ENCODE results near the gene FRMD1.

The FRMD1 gene

DNA sequence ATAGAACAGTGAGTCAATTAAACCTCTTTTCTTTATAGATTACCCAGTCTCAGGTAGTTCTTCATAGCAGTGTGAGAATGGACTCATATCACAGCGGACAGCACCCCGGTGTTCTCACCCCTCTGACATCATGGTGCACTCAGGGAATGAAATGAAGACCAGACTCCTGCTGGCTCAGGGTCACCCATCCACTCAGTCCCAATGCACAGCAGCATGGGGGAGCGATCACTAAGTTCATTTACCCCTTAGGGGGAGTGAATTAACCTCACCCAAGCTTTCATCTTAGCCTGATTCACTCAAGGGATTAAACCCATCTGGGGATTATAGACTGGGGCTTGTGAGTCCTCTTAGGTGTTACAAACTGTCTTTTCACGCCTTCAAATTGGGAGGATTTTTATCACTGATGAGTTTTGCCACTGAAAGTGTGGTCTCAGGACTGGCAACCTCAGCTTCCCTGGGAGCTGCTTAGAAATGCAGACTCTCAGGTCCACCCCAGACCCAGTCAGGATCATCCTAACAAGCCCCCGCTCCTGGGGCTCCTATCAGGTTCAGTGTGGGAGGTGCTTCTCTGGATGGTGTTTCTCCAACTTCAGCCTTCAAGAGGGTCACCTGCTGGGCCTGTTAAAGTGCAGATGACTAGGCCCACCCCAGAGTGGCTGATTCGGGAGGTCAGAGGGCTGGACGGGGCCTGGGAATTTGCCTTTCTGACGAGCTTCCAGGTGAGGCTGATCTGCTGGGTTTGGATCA lies 44.3 kb upstream of the FRMD1 start:
- no peak for DNase-seq (ENCODE audit: extremely low read depth, low read depth)
- TF ChIP-seq, protein P1, sequence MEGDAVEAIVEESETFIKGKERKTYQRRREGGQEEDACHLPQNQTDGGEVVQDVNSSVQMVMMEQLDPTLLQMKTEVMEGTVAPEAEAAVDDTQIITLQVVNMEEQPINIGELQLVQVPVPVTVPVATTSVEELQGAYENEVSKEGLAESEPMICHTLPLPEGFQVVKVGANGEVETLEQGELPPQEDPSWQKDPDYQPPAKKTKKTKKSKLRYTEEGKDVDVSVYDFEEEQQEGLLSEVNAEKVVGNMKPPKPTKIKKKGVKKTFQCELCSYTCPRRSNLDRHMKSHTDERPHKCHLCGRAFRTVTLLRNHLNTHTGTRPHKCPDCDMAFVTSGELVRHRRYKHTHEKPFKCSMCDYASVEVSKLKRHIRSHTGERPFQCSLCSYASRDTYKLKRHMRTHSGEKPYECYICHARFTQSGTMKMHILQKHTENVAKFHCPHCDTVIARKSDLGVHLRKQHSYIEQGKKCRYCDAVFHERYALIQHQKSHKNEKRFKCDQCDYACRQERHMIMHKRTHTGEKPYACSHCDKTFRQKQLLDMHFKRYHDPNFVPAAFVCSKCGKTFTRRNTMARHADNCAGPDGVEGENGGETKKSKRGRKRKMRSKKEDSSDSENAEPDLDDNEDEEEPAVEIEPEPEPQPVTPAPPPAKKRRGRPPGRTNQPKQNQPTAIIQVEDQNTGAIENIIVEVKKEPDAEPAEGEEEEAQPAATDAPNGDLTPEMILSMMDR (IDR thresholded peaks at IDR 0.05; ENCODE audit: low read depth, low read length) = no peak

DNA sequence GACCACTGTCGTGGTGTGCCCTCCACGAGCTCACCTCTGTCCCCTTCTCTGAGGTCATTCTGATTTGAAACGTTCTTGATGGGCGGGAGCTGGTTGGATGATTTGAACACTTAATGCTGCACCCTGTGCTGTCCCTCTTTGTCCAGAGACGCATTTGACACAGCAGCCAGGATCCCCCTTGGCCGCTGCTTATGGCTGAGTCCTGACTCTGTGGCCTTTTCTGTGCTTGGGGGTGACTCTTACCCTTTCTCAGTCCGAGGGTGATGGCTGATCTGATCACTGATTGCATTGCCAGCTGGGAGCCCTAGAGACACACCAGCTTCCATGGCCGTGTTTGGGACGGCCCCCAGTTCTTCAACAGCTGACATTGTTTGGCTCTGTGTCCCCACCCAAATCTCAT lies 43.5 kb upstream of the FRMD1 start:
- TF ChIP-seq, protein P1 (IDR thresholded peaks at IDR 0.05; ENCODE audit: low read depth, low read length) = no peak
- no peak for DNase-seq (ENCODE audit: extremely low read depth, low read depth)

DNA sequence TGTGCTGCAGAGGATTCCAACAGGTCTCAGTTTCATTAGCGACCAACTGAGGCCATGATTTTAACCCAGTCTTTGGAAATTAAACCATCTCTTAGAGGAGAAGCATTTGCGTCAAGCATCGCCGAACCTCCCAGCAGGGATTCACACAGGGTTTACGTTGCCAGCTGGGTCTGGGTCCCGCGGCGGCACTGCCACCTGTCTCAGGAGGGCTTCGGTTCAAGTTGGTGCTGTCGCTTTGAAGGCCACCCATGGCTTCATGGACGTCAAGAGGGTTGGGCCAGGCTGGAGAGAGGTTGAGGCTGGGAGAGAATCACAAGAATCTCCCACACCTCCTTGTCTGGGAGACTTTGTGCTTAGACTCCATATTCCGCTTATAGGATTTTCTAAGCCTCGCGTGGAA lies 43.0 kb upstream of the FRMD1 start:
- DNase-seq (ENCODE audit: extremely low read depth, low read depth) = no peak
- TF ChIP-seq, protein P1 (IDR thresholded peaks at IDR 0.05; ENCODE audit: low read depth, low read length) = no peak

DNA sequence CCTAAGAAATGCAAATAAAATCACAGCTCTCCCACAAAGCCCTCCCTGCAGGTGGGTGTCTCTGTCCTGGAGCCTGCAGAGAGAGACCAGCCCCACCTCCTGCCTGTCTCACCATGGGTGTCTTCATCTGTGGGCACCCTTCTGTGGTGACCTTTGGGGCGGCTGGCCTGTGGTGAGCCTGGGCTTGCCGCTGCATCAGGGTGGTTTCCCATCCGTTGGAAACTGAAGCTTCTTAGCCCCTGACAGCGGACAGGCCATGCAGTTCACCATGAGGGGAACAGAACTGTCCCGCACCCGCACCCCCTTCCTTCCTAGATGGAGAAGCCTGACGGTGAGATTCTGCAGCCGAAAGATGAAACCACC lies 42.3 kb upstream of the FRMD1 start:
- DNase-seq (ENCODE audit: extremely low read depth, low read depth) = no peak
- TF ChIP-seq, protein P1 (IDR thresholded peaks at IDR 0.05; ENCODE audit: low read depth, low read length) = no peak

DNA sequence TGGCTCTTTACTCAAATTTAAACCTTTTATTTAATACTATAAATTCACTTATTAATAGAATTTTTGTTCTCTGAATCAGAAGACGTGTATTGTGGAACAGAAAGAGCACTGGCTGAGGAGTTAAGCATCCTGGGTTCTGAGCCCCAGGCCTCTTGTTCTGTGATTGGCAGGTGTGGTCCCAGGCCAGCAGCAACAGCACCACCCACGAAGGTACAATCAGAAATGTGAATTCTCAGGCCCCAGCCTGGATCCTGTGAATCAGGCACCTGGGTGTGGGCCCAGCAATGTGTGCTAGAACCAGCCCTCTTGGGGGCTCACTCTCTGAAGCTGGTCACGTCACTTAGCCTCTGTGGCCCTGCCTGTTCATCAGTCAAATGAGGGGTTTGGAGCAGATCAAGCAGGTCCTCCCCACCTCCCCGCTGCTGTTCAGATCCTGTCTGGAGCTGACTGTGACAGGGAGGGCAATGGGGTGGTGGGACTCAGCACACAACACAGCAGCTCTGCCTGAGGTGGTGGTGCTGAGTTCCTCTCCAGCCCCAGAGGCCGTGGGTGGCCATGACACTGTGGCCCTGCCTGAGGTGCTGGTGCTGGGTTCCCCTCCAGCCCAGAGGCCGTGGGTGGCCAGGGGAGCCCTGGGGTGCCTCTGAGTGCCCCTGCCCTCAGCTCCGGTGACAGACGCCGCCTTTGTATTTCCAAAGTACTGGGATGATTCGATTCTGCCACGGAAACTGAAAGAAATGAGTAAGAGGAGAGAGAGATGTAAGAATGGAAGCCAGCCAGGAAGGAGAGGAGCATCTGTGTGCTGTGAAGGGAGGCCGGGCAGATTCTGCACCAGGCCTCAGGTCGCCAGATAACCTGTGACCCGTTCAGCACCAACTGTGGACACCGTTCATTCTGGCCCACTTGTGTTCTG lies 41.6 kb upstream of the FRMD1 start:
- TF ChIP-seq, protein P1 (IDR thresholded peaks at IDR 0.05; ENCODE audit: low read depth, low read length) = no peak

DNA sequence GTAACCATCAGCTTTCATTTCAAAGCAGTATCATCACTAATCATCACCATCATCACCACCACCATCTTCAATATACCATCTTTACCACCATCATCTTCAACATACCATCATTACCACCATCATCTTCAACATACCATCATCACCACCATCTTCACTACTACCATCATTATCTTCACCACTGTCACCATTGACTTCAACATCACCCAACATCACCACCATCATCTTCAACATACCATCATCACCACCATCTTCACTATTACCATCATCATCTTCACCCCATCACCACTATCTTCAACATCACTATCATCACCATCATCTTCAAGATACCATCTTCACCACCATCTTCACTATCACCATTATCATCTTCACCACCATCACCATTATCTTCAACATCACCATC lies 40.5 kb upstream of the FRMD1 start:
- DNase-seq (ENCODE audit: extremely low read depth, low read depth) = no peak
- TF ChIP-seq, protein P1 (IDR thresholded peaks at IDR 0.05; ENCODE audit: low read depth, low read length) = no peak

More for the DNA sequence above, 41.6 kb upstream of the FRMD1 start:
- no peak for DNase-seq (ENCODE audit: extremely low read depth, low read depth)

DNA sequence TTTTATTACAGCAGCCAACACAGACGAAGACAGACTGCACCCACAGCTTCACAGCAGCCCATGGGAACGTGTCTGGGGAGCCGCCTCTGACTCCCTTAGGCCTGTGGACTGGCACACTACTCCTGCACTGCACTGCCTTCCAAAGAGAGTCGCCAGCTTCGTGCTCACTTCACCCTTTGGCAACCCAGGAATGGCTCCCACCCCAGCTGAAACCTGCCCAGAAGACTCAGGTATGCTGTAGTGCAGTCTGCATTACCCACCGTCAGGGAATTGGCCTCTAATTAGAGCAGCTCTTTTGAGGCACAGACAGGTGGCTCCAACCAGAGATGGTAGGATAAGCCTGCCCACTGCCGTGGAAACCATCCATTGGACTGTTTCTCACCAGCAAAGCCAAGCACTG lies 39.9 kb upstream of the FRMD1 start:
- DNase-seq (ENCODE audit: extremely low read depth, low read depth) = no peak
- TF ChIP-seq, protein P1 (IDR thresholded peaks at IDR 0.05; ENCODE audit: low read depth, low read length) = no peak

Measured in AG09319 (cell line).